ENCODE measurements around the gene SCYL3. TPM values are rescaled to one million over a fixed set of nuclear protein-coding genes. Genes with fewer than 3 reads are reported as not detected.

Gene SCYL3
- total RNA-seq, 1 donor from 2014 or later, result 8.1 TPM

DNA sequence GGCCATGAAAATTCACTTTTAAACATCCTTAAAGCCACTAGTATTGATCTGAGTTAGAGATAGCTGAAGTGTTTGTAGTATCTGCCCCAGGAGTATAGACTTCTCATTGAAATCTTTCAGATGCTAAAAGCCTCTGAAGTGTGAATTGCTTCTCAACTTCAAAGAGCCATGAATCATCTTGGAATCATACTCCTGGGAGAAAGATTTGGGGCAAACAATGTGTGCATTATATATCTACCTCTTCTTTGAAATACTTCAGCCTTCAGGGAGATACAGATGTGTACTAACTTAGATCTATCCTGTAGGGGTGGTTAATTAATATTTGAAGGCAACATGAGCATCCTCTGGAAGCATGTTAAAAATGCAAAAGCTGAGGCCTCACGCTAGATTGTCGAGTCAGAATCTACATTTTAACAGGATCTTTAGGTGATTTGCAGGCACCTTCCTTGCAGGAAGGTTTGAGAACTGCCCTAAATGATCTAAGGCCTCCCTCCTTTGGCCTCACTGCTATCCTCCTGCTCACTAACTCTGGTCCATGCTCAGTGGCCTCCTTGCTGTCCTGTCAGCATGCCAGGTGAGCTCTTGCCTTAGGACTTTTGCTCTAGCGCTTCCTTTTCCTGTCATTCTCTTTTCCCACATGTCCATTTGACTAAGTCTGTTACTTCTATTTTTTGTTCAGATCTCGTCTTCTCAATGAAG is 6.0 kb upstream of the SCYL3 start:
- no peaks in the 10 kb centered on the region for H3K9me3 Mint-ChIP-seq
- H3K27ac Mint-ChIP-seq (ENCODE audit: unreplicated experiment), result no peak overlapping the region
- H3K4me1 Mint-ChIP-seq, result no peaks in the 10 kb centered on the region
- H3K36me3 Mint-ChIP-seq (ENCODE audit: low read depth), result no peaks in the 10 kb centered on the region
- TF ChIP-seq, protein P1, sequence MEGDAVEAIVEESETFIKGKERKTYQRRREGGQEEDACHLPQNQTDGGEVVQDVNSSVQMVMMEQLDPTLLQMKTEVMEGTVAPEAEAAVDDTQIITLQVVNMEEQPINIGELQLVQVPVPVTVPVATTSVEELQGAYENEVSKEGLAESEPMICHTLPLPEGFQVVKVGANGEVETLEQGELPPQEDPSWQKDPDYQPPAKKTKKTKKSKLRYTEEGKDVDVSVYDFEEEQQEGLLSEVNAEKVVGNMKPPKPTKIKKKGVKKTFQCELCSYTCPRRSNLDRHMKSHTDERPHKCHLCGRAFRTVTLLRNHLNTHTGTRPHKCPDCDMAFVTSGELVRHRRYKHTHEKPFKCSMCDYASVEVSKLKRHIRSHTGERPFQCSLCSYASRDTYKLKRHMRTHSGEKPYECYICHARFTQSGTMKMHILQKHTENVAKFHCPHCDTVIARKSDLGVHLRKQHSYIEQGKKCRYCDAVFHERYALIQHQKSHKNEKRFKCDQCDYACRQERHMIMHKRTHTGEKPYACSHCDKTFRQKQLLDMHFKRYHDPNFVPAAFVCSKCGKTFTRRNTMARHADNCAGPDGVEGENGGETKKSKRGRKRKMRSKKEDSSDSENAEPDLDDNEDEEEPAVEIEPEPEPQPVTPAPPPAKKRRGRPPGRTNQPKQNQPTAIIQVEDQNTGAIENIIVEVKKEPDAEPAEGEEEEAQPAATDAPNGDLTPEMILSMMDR (conservative IDR thresholded peaks at IDR 0.05), result no peak
- no peak overlapping the region for H3K4me3 Mint-ChIP-seq
- peaks cover 62% of the 10 kb centered on the region for H3K27me3 Mint-ChIP-seq (ENCODE audit: low read depth)
- no peak for DNase-seq (ENCODE audit: low read depth, low spot score)

DNA sequence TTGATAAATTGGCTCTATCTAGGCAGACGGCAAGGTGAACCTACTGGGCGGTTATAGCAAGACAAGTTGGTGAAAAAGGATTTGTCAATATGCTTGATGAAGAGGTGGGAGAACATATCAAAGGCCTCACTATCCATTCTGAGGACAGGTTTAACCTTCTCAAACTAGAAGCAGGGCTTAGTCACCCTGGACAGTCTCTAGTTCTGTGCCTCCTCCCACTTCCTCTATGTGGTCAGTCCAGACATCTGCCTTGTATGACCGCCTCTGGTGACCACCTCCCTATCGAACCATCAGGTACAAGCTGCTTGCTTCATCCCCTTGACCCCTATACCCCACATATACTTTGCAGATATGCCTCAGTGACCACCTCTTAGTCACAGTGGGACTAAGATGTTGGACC is 2.3 kb upstream of the SCYL3 start:
- H3K4me1 Mint-ChIP-seq, result peaks cover 21% of the 10 kb centered on the region
- H3K36me3 Mint-ChIP-seq (ENCODE audit: low read depth), result no peaks in the 10 kb centered on the region
- TF ChIP-seq, protein P1 (conservative IDR thresholded peaks at IDR 0.05), result no peak
- DNase-seq (ENCODE audit: low read depth, low spot score), result no peak
- peaks cover 44% of the 10 kb centered on the region for H3K27me3 Mint-ChIP-seq (ENCODE audit: low read depth)
- no peaks in the 10 kb centered on the region for H3K9me3 Mint-ChIP-seq
- H3K4me3 Mint-ChIP-seq, result peak overlapping the region; percentile 58
- H3K27ac Mint-ChIP-seq (ENCODE audit: unreplicated experiment), result no peak overlapping the region

DNA sequence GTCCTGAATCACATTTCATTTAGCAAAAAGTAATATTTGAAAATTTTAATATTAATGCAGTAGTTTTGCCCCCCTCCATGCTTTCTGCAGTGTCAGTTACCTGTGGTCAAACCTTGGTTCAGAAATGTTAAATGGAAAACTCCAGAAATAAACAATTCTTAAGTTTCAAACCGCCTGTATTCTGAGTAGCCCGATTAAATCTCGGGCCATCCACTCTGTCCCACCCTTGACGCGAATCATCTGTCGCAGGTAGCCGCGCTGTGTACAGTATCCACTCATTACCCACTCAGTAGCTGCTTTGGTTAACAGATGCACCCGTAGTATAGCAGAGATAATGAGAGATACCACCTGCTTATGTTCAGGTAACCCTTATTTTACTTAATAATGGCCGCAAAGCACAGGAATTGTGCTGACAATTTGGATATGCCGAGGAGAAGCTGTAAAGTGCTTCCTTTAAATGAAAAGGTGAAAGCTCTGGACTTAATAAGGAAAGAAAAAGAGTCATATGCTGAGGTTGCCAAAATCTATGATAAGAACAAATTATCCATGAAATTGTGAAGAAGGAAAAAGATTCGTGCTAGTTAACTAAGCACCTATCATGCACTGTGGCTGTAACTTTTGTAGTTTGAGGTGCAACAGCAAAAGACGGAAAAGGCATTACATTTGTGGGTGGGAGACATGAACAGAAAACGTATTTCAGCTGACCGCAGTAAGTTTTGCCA is 889 bp upstream of the SCYL3 start:
- H3K36me3 Mint-ChIP-seq (ENCODE audit: low read depth), result no peaks in the 10 kb centered on the region
- no peaks in the 10 kb centered on the region for H3K9me3 Mint-ChIP-seq
- H3K27ac Mint-ChIP-seq (ENCODE audit: unreplicated experiment), result no peak overlapping the region
- no peak for DNase-seq (ENCODE audit: low read depth, low spot score)
- H3K4me3 Mint-ChIP-seq, result peak overlapping the region; percentile 90
- H3K27me3 Mint-ChIP-seq (ENCODE audit: low read depth), result peaks cover 34% of the 10 kb centered on the region
- peaks cover 22% of the 10 kb centered on the region for H3K4me1 Mint-ChIP-seq
- TF ChIP-seq, protein P1 (conservative IDR thresholded peaks at IDR 0.05), result no peak

DNA sequence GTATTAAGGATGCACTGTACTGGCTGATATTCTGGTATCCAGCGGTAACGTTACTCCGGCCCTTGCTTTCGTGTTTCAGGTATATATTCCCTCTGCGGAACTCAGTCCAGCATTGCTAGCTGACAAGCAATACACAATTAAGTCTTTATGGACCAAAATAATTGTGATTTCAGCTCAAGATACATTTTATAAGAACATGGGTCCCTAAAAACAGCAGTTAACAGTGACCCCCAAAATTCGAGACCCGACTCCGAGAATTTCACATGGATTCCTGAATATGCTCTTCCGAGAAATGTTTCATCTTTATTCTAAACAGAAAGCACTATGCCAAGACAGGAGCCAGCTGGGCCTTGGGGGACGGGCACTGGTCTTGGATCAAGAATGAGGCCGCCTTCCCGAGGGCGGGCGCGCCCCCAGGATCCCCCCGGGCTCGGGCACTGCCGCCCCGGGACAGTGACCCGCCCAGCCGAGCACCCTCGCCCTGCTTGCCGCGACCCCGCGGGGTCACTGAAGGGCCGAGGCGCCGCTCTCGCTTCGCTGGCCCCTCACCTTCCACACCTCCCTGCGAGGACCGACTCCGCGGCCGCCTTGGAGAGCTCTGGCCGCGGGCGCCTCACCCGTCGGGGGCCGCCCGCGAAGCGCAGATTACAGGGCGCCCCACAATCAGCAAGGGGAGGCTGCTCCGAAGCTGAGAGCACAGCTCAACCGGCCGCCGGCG is 610 bp downstream of the SCYL3 start:
- Mint-ChIP-seq H3K4me1 (peaks cover 26% of the 10 kb centered on the region), H3K4me3 (peak overlapping the region; percentile 91), H3K9me3 (no peaks in the 10 kb centered on the region), H3K27me3 (ENCODE audit: low read depth) (peaks cover 21% of the 10 kb centered on the region), H3K36me3 (ENCODE audit: low read depth) (no peaks in the 10 kb centered on the region), H3K27ac (ENCODE audit: unreplicated experiment) (peak overlapping the region; percentile 15)
- TF ChIP-seq, protein P1 (conservative IDR thresholded peaks at IDR 0.05), result no peak
- peak; percentile 32 for DNase-seq (ENCODE audit: low read depth, low spot score)

DNA sequence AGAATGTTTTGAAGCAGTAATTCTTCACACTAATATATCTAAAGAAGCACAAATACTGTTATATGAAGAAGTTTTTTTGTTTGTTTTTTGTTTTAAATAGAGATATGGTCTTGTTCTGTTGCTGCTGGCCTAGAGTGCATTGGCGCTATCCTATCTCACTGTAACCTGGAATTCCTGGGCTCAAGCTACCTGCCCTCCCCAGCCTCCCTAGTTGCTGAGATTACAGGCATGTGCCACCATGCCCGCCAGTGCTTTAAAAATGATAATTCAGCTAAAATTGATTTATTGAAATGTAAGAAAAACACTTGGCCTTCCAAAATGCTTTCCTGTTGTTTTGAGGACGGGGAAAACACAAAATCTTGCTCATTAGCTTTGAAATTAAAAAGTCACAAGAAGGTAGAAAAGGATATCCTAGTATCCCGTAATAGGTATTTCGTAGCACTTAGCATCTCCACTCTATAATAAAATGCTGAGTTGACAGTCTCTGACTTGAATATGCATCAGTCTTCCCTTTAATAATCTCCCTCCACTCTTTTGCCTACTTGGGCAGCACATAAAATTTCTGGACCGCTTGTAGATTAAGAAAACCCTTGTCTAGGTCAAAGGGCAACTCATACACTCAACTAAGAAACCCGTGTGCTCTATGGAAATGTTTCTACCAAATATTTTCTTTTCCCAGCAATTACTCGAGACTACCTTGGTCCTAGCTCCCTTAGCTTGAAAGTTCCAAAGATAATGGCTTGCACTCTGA is 1.3 kb downstream of the SCYL3 start:
- peaks cover 15% of the 10 kb centered on the region for H3K27me3 Mint-ChIP-seq (ENCODE audit: low read depth)
- peak overlapping the region; percentile 91 for H3K4me3 Mint-ChIP-seq
- H3K9me3 Mint-ChIP-seq, result no peaks in the 10 kb centered on the region
- no peak for DNase-seq (ENCODE audit: low read depth, low spot score)
- TF ChIP-seq, protein P1 (conservative IDR thresholded peaks at IDR 0.05), result no peak
- no peaks in the 10 kb centered on the region for H3K36me3 Mint-ChIP-seq (ENCODE audit: low read depth)
- H3K27ac Mint-ChIP-seq (ENCODE audit: unreplicated experiment), result peak overlapping the region; percentile 15
- peaks cover 26% of the 10 kb centered on the region for H3K4me1 Mint-ChIP-seq

All from neural crest cell (in vitro differentiated cells).